Stimulated activated CD4-positive, alpha-beta T cell treated with anti-CD3 and anti-CD28 coated beads, TNF-alpha, amount 100 ng/mL, for 24 hours (primary cell): ENCODE measurements around the gene PREB.

Experiments used
- DNase-seq, 3 experiments: peaks; one replicate each; pipeline ENCODE4 v3.0.0-alpha.2; 2020; ENCODE audit warnings: low read depth in 3 of 3

The PREB gene

GRCh38 chr2:27083410-27084296 lies 50.8 kb downstream of the PREB start:
- no peak for DNase-seq

GRCh38 chr2:27082773-27083409 lies 51.5 kb downstream of the PREB start:
- DNase-seq, result no peak

DNA sequence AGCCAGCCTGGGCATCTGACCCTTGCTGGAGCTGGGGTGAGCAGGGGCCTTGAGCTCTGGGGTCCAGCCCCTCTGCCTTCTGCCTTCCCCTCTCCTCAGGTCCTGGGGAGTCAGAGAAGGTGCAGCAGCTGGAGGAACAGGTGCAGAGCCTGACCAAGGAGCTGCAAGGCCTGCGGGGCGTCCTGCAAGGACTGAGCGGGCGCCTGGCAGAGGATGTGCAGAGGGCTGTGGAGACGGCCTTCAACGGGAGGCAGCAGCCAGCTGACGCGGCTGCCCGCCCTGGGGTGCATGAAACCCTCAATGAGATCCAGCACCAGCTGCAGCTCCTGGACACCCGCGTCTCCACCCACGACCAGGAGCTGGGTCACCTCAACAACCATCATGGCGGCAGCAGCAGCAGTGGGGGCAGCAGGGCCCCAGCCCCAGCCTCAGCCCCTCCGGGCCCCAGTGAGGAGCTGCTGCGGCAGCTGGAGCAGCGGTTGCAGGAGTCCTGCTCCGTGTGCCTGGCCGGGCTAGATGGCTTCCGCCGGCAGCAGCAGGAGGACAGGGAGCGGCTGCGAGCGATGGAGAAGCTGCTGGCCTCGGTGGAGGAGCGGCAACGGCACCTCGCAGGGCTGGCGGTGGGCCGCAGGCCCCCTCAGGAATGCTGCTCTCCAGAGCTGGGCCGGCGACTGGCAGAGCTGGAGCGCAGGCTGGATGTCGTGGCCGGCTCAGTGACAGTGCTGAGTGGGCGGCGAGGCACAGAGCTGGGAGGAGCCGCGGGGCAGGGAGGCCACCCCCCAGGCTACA lies 52.3 kb downstream of the PREB start:
- no peak for DNase-seq
